Measurements from ENCODE around the gene CCDC33. TPM values are rescaled to one million over a fixed set of nuclear protein-coding genes. Genes with fewer than 3 reads are reported as not detected.

The CCDC33 gene
- total RNA-seq, 1 experiment from 2014 or later, result 0.15 TPM

GRCh38 chr15:74217907-74218885, 17.9 kb upstream of the CCDC33 start:
- no peaks in the 10 kb centered on the region for H3K9me3 ChIP-seq (ENCODE audit: control insufficient read depth in 1 of 2, insufficient read depth in 1 of 2, low read depth in 1 of 2, low read length in 2 of 2)
- no TSS peak for BruUV-seq (replicated peaks)

More at GRCh38 chr15:74217907-74218885, 17.9 kb upstream of the CCDC33 start:
- DNase-seq (ENCODE audit: low read depth, low spot score) (no peak), ATAC-seq (no peak)
- ChIA-PET POLR2A (no interaction called here), CTCF (no interaction called here), RAD21 (ENCODE audit: low non-redundant PET in 1 of 2, low total read pairs in 2 of 2, uncharacterized antibody in 2 of 2, unreplicated experiment in 2 of 2) (no interaction called here)
- Histone ChIP-seq H3K4me3 (replicated peaks in 1 of 2; ENCODE audit: low read depth in 1 of 2, low read length in 2 of 2) (no peak overlapping the region), H3K4me1 (ENCODE audit: control insufficient read depth in 1 of 2, insufficient read depth in 2 of 2, low read length in 2 of 2) (peaks cover 0 to 6% of the 10 kb centered on the region in 2 experiments; a peak in 2 of 4 replicates), H3K27ac (ENCODE audit: low read depth, low read length) (no peak overlapping the region), H3K4me2 (ENCODE audit: low read length) (no peak overlapping the region), H3K27me3 (ENCODE audit: insufficient read depth, low read length) (peaks cover 13% of the 10 kb centered on the region; the same call in 1 of the 2 replicates), H3K79me2 (ENCODE audit: insufficient read depth, low read length) (no peaks in the 10 kb centered on the region), H3K9me2 (ENCODE audit: insufficient read depth) (no peaks in the 10 kb centered on the region), H3K36me3 (ENCODE audit: control insufficient read depth in 1 of 2, insufficient read depth in 2 of 2, low read length in 2 of 2) (no peaks in the 10 kb centered on the region), H4K20me1 (ENCODE audit: insufficient read depth) (no peaks in the 10 kb centered on the region), H2AFZ (ENCODE audit: low read depth, low read length, poor library complexity, severe bottlenecking) (no peak overlapping the region), H3K9ac (ENCODE audit: low read length) (no peak overlapping the region)
- TF ChIP-seq CTCF (IDR thresholded peaks at IDR 0.05 in 2 of 3, conservative IDR thresholded peaks at IDR 0.05 in 1 of 3; ENCODE audit: borderline replicate concordance in 1 of 3, insufficient read depth in 1 of 3, low read depth in 2 of 3, low read length in 2 of 3), result no peak
- intact Hi-C loops (cut with micrococcal nuclease), result no loop called here

All from HCT116 (cell line).